ENCODE data around the gene HOXD1.

Gene HOXD1

GRCh38 chr2:176145085-176145969, 43.1 kb upstream of the HOXD1 start:
- no peak overlapping the region for H3K4me3 ChIP-seq (ENCODE audit: low read depth, low read length)
- DNase-seq (ENCODE audit: low read depth) = no peak
- in situ Hi-C loops (cut with HindIII; ENCODE audit: low sequenced_read_pairs) = no loop called here
- TF ChIP-seq, protein P1, sequence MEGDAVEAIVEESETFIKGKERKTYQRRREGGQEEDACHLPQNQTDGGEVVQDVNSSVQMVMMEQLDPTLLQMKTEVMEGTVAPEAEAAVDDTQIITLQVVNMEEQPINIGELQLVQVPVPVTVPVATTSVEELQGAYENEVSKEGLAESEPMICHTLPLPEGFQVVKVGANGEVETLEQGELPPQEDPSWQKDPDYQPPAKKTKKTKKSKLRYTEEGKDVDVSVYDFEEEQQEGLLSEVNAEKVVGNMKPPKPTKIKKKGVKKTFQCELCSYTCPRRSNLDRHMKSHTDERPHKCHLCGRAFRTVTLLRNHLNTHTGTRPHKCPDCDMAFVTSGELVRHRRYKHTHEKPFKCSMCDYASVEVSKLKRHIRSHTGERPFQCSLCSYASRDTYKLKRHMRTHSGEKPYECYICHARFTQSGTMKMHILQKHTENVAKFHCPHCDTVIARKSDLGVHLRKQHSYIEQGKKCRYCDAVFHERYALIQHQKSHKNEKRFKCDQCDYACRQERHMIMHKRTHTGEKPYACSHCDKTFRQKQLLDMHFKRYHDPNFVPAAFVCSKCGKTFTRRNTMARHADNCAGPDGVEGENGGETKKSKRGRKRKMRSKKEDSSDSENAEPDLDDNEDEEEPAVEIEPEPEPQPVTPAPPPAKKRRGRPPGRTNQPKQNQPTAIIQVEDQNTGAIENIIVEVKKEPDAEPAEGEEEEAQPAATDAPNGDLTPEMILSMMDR (IDR thresholded peaks at IDR 0.05; ENCODE audit: low read depth, low read length, missing control alignments) = no peak

DNA sequence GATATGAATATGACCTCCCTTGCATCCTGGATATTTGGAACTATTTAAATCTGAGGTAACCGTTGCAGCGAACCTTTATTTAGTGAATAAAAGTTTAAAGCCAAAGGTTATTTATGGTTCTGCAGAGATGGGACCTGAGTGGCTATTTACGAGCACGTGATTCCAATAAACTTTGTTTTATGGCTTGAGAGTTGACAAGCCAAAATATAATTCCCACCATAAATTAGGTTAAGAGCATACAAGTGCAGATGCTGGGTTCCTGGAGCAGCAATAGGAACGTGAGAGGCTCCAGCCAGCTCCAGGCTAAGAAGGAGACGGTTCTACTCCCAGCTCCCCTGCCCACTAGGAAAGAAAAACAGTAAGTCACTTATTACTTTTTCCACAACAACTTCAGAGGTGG, 42.4 kb upstream of the HOXD1 start:
- DNase-seq (ENCODE audit: low read depth) = no peak
- TF ChIP-seq, protein P1 (IDR thresholded peaks at IDR 0.05; ENCODE audit: low read depth, low read length, missing control alignments) = no peak
- no peak overlapping the region for H3K4me3 ChIP-seq (ENCODE audit: low read depth, low read length)
- in situ Hi-C loops (cut with HindIII; ENCODE audit: low sequenced_read_pairs) = no loop called here

GRCh38 chr2:176146645-176147044, 41.8 kb upstream of the HOXD1 start:
- H3K4me3 ChIP-seq (ENCODE audit: low read depth, low read length) = no peak overlapping the region
- no peak for DNase-seq (ENCODE audit: low read depth)
- in situ Hi-C loops (cut with HindIII; ENCODE audit: low sequenced_read_pairs) = no loop called here
- TF ChIP-seq, protein P1 (IDR thresholded peaks at IDR 0.05; ENCODE audit: low read depth, low read length, missing control alignments) = no peak

GRCh38 chr2:176147210-176147799, 41.2 kb upstream of the HOXD1 start:
- TF ChIP-seq, protein P1 (IDR thresholded peaks at IDR 0.05; ENCODE audit: low read depth, low read length, missing control alignments) = no peak
- in situ Hi-C loops (cut with HindIII; ENCODE audit: low sequenced_read_pairs) = no loop called here
- H3K4me3 ChIP-seq (ENCODE audit: low read depth, low read length) = no peak overlapping the region
- no peak for DNase-seq (ENCODE audit: low read depth)

DNA sequence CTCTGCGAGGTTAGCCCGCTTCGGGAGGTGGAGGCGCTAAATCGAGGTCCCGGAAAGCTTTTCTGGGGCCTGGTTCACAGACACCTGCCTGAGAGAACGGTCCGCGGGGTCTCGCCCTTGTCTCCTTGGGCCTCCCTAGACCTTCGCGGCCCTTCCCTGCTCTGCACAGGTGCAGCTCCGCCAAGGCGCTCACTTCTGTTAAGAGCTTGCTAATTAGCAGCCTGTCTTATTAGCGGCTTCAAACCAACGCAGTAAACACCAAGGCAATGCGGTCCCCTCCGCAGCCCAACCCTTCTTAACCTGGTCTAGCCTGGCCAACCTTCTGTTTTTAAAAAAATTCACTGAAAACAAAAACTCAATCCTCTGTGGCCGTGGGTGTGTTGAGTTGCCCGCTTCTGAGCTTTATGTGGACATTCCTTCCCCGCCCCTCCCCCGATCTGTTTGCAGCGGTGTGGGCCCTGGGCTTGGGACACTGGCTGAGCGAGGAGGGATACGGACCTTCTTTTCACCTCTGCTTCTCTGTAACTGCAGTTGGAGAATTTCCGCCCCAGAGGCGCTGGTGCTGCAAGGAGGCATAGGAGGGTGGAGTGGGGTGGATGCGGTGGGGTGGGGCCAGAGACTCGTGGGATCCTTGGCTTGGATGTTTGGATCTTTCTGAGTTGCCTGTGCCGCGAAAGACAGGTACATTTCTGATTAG, 40.5 kb upstream of the HOXD1 start:
- in situ Hi-C loops (cut with HindIII; ENCODE audit: low sequenced_read_pairs) = no loop called here
- no peak for DNase-seq (ENCODE audit: low read depth)
- H3K4me3 ChIP-seq (ENCODE audit: low read depth, low read length) = no peak overlapping the region
- TF ChIP-seq, protein P1 (IDR thresholded peaks at IDR 0.05; ENCODE audit: low read depth, low read length, missing control alignments) = no peak

DNA sequence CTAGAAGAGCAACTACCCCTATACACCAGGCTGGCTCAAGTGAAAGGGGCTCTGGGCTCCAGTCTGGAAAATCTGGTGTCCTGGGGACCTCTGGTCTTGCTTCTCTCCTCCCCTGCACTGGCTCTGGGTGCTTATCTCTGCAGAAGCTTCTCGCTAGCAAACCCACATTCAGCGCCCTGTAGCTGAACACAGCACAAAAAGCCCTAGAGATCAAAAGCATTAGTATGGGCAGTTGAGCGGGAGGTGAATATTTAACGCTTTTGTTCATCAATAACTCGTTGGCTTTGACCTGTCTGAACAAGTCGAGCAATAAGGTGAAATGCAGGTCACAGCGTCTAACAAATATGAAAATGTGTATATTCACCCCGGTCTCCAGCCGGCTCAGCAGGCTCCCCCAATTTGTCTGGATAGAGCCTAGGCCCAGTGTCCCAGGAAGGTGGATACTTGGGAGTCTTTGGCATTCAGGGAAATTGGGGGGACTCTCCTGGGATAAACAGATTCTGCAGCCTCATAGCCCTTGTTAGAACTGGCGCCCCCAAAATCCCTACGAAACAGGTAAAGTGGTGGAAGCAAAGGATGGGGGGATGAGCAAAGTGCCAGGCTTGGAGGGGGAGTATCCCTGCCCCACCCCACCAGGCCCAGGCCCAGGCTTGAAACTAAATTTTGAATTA, 39.6 kb upstream of the HOXD1 start:
- DNase-seq (ENCODE audit: low read depth) = no peak
- in situ Hi-C loops (cut with HindIII; ENCODE audit: low sequenced_read_pairs) = no loop called here
- H3K4me3 ChIP-seq (ENCODE audit: low read depth, low read length) = no peak overlapping the region
- TF ChIP-seq, protein P1 (IDR thresholded peaks at IDR 0.05; ENCODE audit: low read depth, low read length, missing control alignments) = no peak

All from astrocyte of the cerebellum (primary cell).